NCI-H1105 (cell line): ENCODE data around the gene TMCO1.
"Not testable (repeated sequence)": the region's sequence is repeated elsewhere in the genome, so short reads cannot be mapped to it uniquely, and the experiment has no call there.

Experiments
- DNase-seq: peaks from one replicate; lab custom pipeline; 2025; lab: John Stamatoyannopoulos, UW

TMCO1 gene

DNA sequence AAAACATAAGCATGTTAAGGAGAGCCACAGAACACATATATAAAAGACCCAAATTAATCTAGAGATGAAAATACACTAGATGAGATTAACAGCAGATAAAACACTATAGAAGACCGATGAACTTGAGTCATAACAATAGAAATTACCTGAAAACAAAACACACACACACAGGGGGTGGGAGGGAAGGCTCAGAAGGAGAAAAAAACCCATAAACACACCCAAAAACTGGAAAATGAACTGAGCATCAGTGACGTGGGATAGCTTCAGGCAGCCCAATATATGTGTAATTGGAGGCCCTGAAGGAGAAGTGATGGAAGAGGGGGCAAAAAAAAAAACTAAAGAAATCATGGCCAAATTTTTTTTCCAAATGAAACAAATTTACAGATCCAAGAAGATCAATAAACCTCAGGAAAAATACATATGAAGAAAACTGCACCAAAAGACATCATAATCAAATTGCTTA, 81.7 kb downstream of the TMCO1 start:
- no peak for DNase-seq

DNA sequence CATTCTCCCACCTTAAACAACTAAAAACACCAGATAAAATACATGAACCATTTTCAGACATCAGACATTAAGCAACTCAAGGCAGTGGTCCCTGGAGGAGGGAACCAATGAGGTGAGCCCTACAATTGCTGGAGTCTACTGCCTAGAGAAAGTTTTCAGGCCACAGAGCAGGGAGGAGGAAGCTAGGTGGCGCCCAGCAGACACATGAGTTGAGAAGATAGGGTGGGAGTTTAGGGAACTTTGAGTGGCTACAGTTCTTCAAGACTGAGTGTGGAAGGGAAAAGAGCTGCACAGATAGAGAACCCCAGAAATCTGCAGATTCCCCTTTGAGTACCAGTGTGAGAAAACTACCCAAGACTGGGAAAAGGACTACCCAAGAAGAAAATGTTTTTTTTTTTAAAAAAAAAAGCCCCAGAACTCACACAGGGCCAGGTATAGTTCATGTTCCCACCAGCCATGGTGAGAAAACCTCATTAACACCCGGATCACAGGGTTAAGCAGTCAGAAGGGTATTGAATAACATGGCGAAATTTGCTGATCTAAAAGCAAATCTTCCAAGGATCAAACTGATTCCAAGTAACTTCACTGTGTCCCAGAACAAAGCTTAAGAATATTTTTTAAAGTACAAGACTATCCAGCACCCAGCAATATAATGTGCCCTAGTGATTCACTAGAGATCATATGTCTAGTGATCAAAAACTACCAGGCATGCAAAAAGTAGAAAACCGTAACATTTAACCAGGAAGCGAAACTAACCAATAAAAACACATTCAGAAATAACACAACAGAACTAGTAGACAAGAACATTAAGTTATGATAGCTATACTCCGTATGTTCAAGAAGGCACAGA, 82.3 kb downstream of the TMCO1 start:
- DNase-seq: no peak

GRCh38 chr1:165683848-165684485, 84.7 kb downstream of the TMCO1 start:
- no peak for DNase-seq

DNA sequence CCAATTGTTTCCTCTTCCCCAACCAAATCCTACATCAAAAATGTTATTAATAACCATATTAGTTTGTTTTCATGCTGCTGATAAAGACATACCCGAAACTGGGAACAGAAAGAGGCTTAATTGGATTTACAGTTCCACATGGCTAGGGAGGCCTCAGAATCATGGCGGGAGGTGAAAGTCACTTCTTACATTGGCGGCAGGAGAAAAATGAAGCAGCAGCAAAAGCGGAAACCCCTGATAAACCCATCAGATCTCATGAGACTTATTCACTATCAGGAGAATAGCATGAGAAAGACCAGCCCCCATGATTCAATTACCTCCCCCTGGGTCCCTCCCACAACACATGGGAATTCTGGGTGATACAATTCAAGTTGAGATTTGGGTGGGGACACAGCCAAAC, 87.9 kb downstream of the TMCO1 start:
- not testable (repeated sequence) for DNase-seq

GRCh38 chr1:165680303-165680702, 88.4 kb downstream of the TMCO1 start:
- no peak for DNase-seq

- DNase-seq: no peak
Measured at GRCh38 chr1:165679282-165680036, 89.2 kb downstream of the TMCO1 start.

DNA sequence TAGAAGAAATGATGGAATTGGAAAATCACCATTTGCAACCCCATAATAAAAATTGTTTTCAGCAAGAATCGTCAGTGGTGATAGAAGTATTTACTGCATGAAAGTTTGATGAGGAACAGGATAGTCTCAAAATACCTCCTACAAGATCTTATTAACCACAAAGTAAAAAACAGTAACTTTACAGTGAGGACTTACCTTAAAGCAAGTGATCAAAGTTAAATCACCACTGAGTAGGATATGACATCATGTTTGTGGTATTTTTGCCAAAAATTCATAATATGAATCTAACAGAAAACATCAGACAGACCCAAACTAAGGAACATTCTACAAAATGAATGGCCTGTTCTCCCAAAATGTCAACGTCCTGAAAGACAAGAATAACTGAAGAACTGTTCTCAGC, 90.2 kb downstream of the TMCO1 start:
- DNase-seq: no peak
